AML-193 (cell line): ENCODE data around the gene CRHR2.

Experiments used
- DNase-seq, 2 experiments: peaks; one replicate each; lab custom pipeline; 2025; lab: John Stamatoyannopoulos, UW

The CRHR2 gene

DNA sequence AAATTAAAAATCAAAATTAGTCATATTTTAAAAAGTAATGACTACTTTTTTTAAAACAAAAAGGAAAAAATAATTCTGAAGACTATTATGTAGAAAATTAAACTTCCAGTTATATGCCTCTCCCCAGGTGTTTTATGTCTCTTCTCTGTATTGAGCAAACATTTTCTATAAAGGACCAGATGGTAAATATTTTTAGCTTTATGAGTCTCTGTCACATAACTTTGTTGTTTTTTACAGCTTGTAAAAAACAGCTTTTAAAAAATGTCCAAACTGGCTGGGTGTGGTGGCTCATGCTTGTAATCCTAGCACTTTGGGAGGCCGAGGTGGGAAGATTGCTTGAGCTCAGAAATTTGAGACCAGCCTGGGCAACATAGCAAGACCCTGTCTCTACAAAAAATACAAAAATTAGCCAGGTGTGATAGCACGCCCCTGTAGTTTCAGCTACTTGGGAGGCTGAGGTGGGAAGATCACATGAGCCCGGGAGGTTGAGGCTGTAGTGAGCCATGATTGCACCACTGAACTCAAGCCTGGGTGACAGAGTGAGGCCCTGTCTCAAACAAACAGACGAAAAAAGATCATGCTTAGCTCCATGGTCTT, 64.1 kb downstream of the CRHR2 start:
- DNase-seq = no peak

- DNase-seq = no peak
These were observed 64.9 kb downstream of the CRHR2 start for GRCh38 chr7:30617359-30617758.

DNA sequence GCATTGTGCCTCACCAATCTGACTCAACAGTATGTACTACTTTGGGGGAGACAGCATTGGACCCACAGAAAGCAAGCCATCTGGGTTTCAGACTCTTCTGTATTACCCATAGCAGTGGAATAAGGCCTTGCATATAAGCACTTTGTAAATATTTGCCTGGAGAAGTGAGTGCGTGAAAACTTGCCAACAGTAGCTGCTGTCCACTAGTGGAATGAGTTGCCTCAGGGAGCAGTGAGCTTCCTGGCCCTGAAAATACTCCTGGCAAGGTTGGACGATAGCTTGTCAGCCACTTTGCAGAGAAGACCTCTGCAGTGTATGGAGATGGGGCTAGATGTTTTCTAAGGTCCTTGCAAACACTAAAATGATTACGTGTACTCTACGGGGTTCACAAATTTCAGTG, 65.9 kb downstream of the CRHR2 start:
- no peak for DNase-seq

GRCh38 chr7:30613366-30614325, 68.6 kb downstream of the CRHR2 start:
- DNase-seq = no peak

GRCh38 chr7:30612658-30613265, 69.5 kb downstream of the CRHR2 start:
- no peak for DNase-seq

- DNase-seq = no peak
These were observed 76.4 kb downstream of the CRHR2 start for GRCh38 chr7:30605832-30606231.

DNA sequence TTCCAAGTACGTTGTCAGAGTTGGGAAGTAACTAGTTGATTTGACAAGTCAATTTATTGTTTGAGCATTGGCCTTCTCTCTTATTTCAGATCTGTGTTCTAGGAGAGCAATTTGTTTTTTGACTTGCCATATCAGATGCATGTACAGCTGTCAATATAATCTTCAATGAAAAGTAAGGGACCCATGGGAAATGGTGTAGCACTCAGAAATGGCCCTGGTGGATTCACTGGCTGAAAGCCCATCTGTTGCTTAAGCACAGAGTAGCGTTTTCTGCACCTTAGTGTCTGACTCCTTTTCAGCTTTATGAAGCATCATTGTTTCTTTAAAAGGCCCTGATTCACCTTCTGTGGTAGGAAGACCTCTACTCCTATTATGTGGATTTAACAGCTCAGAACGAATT, 77.4 kb downstream of the CRHR2 start:
- DNase-seq = no peak
